Peyer's patch (tissue), 4 donors: ENCODE data around the gene PAEP. TPM values are rescaled to one million over a fixed set of nuclear protein-coding genes. Genes with fewer than 3 reads are reported as not detected.
A peak's percentile ranks its signal among the peaks of the same experiment; 100 is the strongest.

Source experiments
- DNase-seq, 3 donors: peaks; one replicate each; pipeline ENCODE4 v3.0.0-alpha.2; 2017 to 2019
- H3K27ac ChIP-seq, 4 donors: fragments of 200-600 bp; sonication (generic); one replicate each; pipeline ENCODE4 v1.5.1; 2016 to 2019
- H3K27me3 ChIP-seq, 2 donors: fragments of 200-600 bp; sonication (generic); one replicate each; pipeline ENCODE4 v1.5.1; 2019
- H3K36me3 ChIP-seq, 3 donors: fragments of 200-600 bp; sonication (generic); one replicate each; pipeline ENCODE4 v1.5.1; 2016 to 2019
- H3K4me1 ChIP-seq, 4 donors: fragments of 200-600 bp; sonication (generic); one replicate each; pipeline ENCODE4 v1.5.1; 2016 to 2019
- H3K4me3 ChIP-seq, 4 donors: fragments of 200-600 bp; sonication (generic); 1 replicate in 3 of 4; 2 replicates in 1 of 4; pipeline ENCODE4 v1.5.1; 2016 to 2019; ENCODE audit warnings: mild to moderate bottlenecking in 1 of 4
- H3K9me3 ChIP-seq, 4 donors: fragments of 200-600 bp; sonication (generic); one replicate each; pipeline ENCODE4 v1.5.1; 2016 to 2019; ENCODE audit warnings: mild to moderate bottlenecking in 1 of 4
- CTCF ChIP-seq, 6 experiments: fragments of 450-650 bp in 4 of 6; fragments of 200-600 bp in 2 of 6; sonication (generic) in 1 of 6; IDR thresholded peaks; one replicate each; pipeline ENCODE4 v1.5.1; 2017 to 2019; ENCODE audit warnings: antibody characterized with exemption in 6 of 6, mild to moderate bottlenecking in 3 of 6, moderate library complexity in 1 of 6
- POLR2A ChIP-seq, 2 donors: fragments of 450-650 bp; IDR thresholded peaks; one replicate each; pipeline ENCODE4 v1.5.1; 2017; ENCODE audit warnings: antibody characterized with exemption in 2 of 2, mild to moderate bottlenecking in 2 of 2, moderate library complexity in 2 of 2
- total RNA-seq, 4 donors: library from RNA; depleted of rRNA; stranded (reverse); fragments of >200 nt; gene quantifications; one replicate each; pipeline ENCODE4 v1.1.0, GENCODE V29; 2016

The PAEP gene
- total RNA-seq, 4 donors from 2014 or later: not detected

GRCh38 chr9:135550344-135550918, 11.1 kb upstream of the PAEP start:
- no peaks in the 10 kb centered on the region for H3K36me3 ChIP-seq
- no peak overlapping the region for H3K4me3 ChIP-seq
- DNase-seq: no peak
- TF ChIP-seq POLR2A (IDR thresholded peaks at IDR 0.05) (no peak), CTCF (IDR thresholded peaks at IDR 0.05) (no peak)
- H3K27ac ChIP-seq: no peak overlapping the region
- H3K9me3 ChIP-seq: no peaks in the 10 kb centered on the region
- no peaks in the 10 kb centered on the region for H3K27me3 ChIP-seq
- no peaks in the 10 kb centered on the region for H3K4me1 ChIP-seq

GRCh38 chr9:135551031-135551430, 10.5 kb upstream of the PAEP start:
- Histone ChIP-seq H3K36me3 (no peaks in the 10 kb centered on the region), H3K4me3 (no peak overlapping the region), H3K27me3 (no peaks in the 10 kb centered on the region), H3K27ac (no peak overlapping the region), H3K4me1 (no peaks in the 10 kb centered on the region), H3K9me3 (no peaks in the 10 kb centered on the region)
- no peak for DNase-seq
- TF ChIP-seq POLR2A (IDR thresholded peaks at IDR 0.05): no peak
- no peak for TF ChIP-seq CTCF (IDR thresholded peaks at IDR 0.05)

GRCh38 chr9:135551456-135551855, 10.1 kb upstream of the PAEP start:
- Histone ChIP-seq H3K9me3 (no peaks in the 10 kb centered on the region), H3K4me1 (no peaks in the 10 kb centered on the region), H3K27me3 (no peaks in the 10 kb centered on the region), H3K4me3 (no peak overlapping the region), H3K36me3 (no peaks in the 10 kb centered on the region), H3K27ac (no peak overlapping the region)
- DNase-seq: no peak
- TF ChIP-seq POLR2A (IDR thresholded peaks at IDR 0.05) (no peak), CTCF (IDR thresholded peaks at IDR 0.05) (no peak)

GRCh38 chr9:135552021-135552697, 9.4 kb upstream of the PAEP start:
- TF ChIP-seq CTCF (IDR thresholded peaks at IDR 0.05) (no peak), POLR2A (IDR thresholded peaks at IDR 0.05) (no peak)

GRCh38 chr9:135552698-135553171, 8.8 kb upstream of the PAEP start:
- no peaks in the 10 kb centered on the region for H3K36me3 ChIP-seq
- no peaks in the 10 kb centered on the region for H3K4me1 ChIP-seq
- no peak overlapping the region for H3K4me3 ChIP-seq
- DNase-seq: peak in 1 of 3 donors; percentile 35
- H3K9me3 ChIP-seq: no peaks in the 10 kb centered on the region
- no peaks in the 10 kb centered on the region for H3K27me3 ChIP-seq
- no peak overlapping the region for H3K27ac ChIP-seq
- no peak for TF ChIP-seq POLR2A (IDR thresholded peaks at IDR 0.05)
- no peak for TF ChIP-seq CTCF (IDR thresholded peaks at IDR 0.05)

More at GRCh38 chr9:135552021-135552697, 9.4 kb upstream of the PAEP start:
- H3K4me3 ChIP-seq: no peak overlapping the region
- no peaks in the 10 kb centered on the region for H3K27me3 ChIP-seq
- H3K4me1 ChIP-seq: no peaks in the 10 kb centered on the region
- DNase-seq: peak in 1 of 3 donors; percentile 31
- H3K36me3 ChIP-seq: no peaks in the 10 kb centered on the region
- H3K27ac ChIP-seq: no peak overlapping the region
- H3K9me3 ChIP-seq: no peaks in the 10 kb centered on the region
